HepG2 (cell line): ENCODE data around the gene KIRREL3. TPM values are rescaled to one million over a fixed set of nuclear protein-coding genes. Genes with fewer than 3 reads are reported as not detected.

ENCODE experiments used
- DDIT3 ChIP-seq: sonication (generic); formaldehyde crosslinking; IDR thresholded peaks from 2 replicates; pipeline ENCODE4 v1.4.0; 2020; ENCODE audit warnings: mild to moderate bottlenecking, missing genetic modification reagents
- ELF4 ChIP-seq: sonication (generic); formaldehyde crosslinking; IDR thresholded peaks from 2 replicates; pipeline ENCODE4 v1.5.0; 2020; ENCODE audit warnings: missing genetic modification reagents, mild to moderate bottlenecking, moderate library complexity, borderline replicate concordance
- MTA1 ChIP-seq: sonication (generic); formaldehyde crosslinking; IDR thresholded peaks from 2 replicates; pipeline ENCODE4 v1.4.0; 2020; ENCODE audit warnings: missing genetic modification reagents, mild to moderate bottlenecking, borderline replicate concordance
- MTF2 ChIP-seq: sonication (generic); formaldehyde crosslinking; IDR thresholded peaks from 2 replicates; pipeline ENCODE4 v1.5.0; 2020; ENCODE audit warnings: missing genetic modification reagents, borderline replicate concordance
- PTBP1 ChIP-seq: fragments of 200-400 bp; formaldehyde crosslinking; IDR thresholded peaks from 2 replicates; pipeline ENCODE4 v1.6.1; 2018; ENCODE audit warnings: low read length, low read depth; ENCODE audit not compliant: poor library complexity, severe bottlenecking
- REXO4 ChIP-seq: sonication (generic); formaldehyde crosslinking; IDR thresholded peaks from 2 replicates; pipeline ENCODE4 v1.8.0; 2022; ENCODE audit warnings: missing genetic modification reagents, mild to moderate bottlenecking, borderline replicate concordance
- ZMYM2 ChIP-seq: sonication (generic); formaldehyde crosslinking; IDR thresholded peaks from 2 replicates; pipeline ENCODE4 v1.8.0; 2022; ENCODE audit warnings: mild to moderate bottlenecking, missing genetic modification reagents
- ZNF20 ChIP-seq: sonication (generic); formaldehyde crosslinking; IDR thresholded peaks from 2 replicates; pipeline ENCODE4 v1.4.0; 2020; ENCODE audit warnings: mild to moderate bottlenecking, moderate library complexity, missing genetic modification reagents
- ZNF253 ChIP-seq: sonication (generic); formaldehyde crosslinking; IDR thresholded peaks from 2 replicates; pipeline ENCODE4 v1.8.0; 2022; ENCODE audit warnings: mild to moderate bottlenecking, missing genetic modification reagents, borderline replicate concordance
- polyA plus RNA-seq, 8 experiments: library from polyadenylated mRNA; depleted of rRNA in 3 of 8; stranded (reverse) in 7 of 8; unstranded in 1 of 8; fragments of >200 nt; fragmentation: Illumina TruSeq in 4 of 8; extraction: Trizol in 4 of 8; gene quantifications; 2 replicates each; pipeline versions ENCODE4 v1.2.1 to v1.2.3, GENCODE V29; 2011 to 2016; ENCODE audit warnings: low read depth in 4 of 8, missing spikeins in 1 of 8, mixed read lengths in 1 of 8; ENCODE audit not compliant: insufficient read depth in 1 of 8
- total RNA-seq, 5 experiments: library from RNA; depleted of rRNA; stranded (reverse); fragments of >200 nt; fragmentation: Illumina TruSeq; extraction: Trizol; gene quantifications; 2 replicates each; pipeline ENCODE4 v1.2.3, GENCODE V29; 2016; ENCODE audit warnings: low read depth in 1 of 5
- TF ChIP-seq, protein P1 (sequence below): sonication (generic); formaldehyde crosslinking; IDR thresholded peaks from 2 replicates; pipeline ENCODE4 v1.5.0; 2020; ENCODE audit warnings: mild to moderate bottlenecking, missing genetic modification reagents
- TF ChIP-seq, protein P2 (sequence below): sonication (generic); formaldehyde crosslinking; IDR thresholded peaks from 2 replicates; pipeline ENCODE4 v1.5.0; 2020; ENCODE audit warnings: mild to moderate bottlenecking, missing genetic modification reagents

Gene KIRREL3
- total and polyA plus RNA-seq, 2 of the 13 experiments (the other 11 are each of a cell fraction or from before 2014, with no cell fraction given): not detected

- TF ChIP-seq, protein P1, sequence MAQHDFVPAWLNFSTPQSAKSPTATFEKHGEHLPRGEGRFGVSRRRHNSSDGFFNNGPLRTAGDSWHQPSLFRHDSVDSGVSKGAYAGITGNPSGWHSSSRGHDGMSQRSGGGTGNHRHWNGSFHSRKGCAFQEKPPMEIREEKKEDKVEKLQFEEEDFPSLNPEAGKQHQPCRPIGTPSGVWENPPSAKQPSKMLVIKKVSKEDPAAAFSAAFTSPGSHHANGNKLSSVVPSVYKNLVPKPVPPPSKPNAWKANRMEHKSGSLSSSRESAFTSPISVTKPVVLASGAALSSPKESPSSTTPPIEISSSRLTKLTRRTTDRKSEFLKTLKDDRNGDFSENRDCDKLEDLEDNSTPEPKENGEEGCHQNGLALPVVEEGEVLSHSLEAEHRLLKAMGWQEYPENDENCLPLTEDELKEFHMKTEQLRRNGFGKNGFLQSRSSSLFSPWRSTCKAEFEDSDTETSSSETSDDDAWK (CRISPR knock-in tag): no peak
- TF ChIP-seq, protein P2, sequence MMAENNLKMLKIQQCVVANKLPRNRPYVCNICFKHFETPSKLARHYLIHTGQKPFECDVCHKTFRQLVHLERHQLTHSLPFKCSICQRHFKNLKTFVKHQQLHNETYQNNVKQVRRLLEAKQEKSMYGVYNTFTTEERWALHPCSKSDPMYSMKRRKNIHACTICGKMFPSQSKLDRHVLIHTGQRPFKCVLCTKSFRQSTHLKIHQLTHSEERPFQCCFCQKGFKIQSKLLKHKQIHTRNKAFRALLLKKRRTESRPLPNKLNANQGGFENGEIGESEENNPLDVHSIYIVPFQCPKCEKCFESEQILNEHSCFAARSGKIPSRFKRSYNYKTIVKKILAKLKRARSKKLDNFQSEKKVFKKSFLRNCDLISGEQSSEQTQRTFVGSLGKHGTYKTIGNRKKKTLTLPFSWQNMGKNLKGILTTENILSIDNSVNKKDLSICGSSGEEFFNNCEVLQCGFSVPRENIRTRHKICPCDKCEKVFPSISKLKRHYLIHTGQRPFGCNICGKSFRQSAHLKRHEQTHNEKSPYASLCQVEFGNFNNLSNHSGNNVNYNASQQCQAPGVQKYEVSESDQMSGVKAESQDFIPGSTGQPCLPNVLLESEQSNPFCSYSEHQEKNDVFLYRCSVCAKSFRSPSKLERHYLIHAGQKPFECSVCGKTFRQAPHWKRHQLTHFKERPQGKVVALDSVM (CRISPR knock-in tag): no peak
- TF ChIP-seq PTBP1 (no peak), ZMYM2 (CRISPR knock-in tag) (no peak), ZNF253 (CRISPR knock-in tag) (no peak), REXO4 (CRISPR knock-in tag) (no peak), ZNF20 (CRISPR knock-in tag) (no peak), ELF4 (CRISPR knock-in tag) (no peak), MTA1 (CRISPR knock-in tag) (no peak), MTF2 (CRISPR knock-in tag) (no peak), DDIT3 (CRISPR knock-in tag) (no peak)
Measured at GRCh38 chr11:126679033-126679432, 321.5 kb downstream of the KIRREL3 start (continued).
